Trophoblast cell (in vitro differentiated cells and primary cell): ENCODE measurements around the gene MAML2. TPM values are rescaled to one million over a fixed set of nuclear protein-coding genes. Genes with fewer than 3 reads are reported as not detected.

Experiments
- DNase-seq, 2 donors: peaks; one replicate each; pipeline ENCODE4 v3.0.0-alpha.2; 2016
- H2AFZ ChIP-seq: 2 replicates; pipeline ENCODE4 v1.6.1; 2013; ENCODE audit warnings: low read length, moderate library complexity, mild to moderate bottlenecking; ENCODE audit not compliant: insufficient read depth, poor library complexity
- H2AK5ac ChIP-seq: 2 replicates; pipeline ENCODE4 v1.6.1; 2013; ENCODE audit warnings: mild to moderate bottlenecking, low read length
- H2BK120ac ChIP-seq: 2 replicates; pipeline ENCODE4 v1.6.1; 2013; ENCODE audit warnings: low read length, mild to moderate bottlenecking, moderate library complexity; ENCODE audit not compliant: insufficient read depth, poor library complexity
- H2BK12ac ChIP-seq: 2 replicates; pipeline ENCODE4 v1.6.1; 2013; ENCODE audit warnings: mild to moderate bottlenecking, low read length, moderate library complexity
- H2BK5ac ChIP-seq: 2 replicates; pipeline ENCODE4 v1.6.1; 2013; ENCODE audit warnings: low read length, low read depth, moderate library complexity, mild to moderate bottlenecking; ENCODE audit not compliant: poor library complexity
- H3K14ac ChIP-seq: 2 replicates; pipeline ENCODE4 v1.6.1; 2013; ENCODE audit warnings: mild to moderate bottlenecking, low read length
- H3K18ac ChIP-seq: 2 replicates; pipeline ENCODE4 v1.6.1; 2013; ENCODE audit warnings: mild to moderate bottlenecking, low read length
- H3K23ac ChIP-seq: 2 replicates; pipeline ENCODE4 v1.6.1; 2013; ENCODE audit warnings: low read length
- H3K27ac ChIP-seq: 2 replicates; pipeline ENCODE4 v1.5.1; 2013; ENCODE audit warnings: low read depth, mild to moderate bottlenecking, inconsistent platforms, low read length, moderate library complexity
- H3K27me3 ChIP-seq: 2 replicates; pipeline ENCODE4 v1.6.1; 2013; ENCODE audit warnings: inconsistent platforms, mild to moderate bottlenecking, low read length, moderate library complexity; ENCODE audit not compliant: insufficient read depth
- H3K36me3 ChIP-seq, 2 experiments: 1 replicate in 1 of 2; 2 replicates in 1 of 2; pipeline ENCODE4 v1.6.1; 2013; ENCODE audit warnings: low read length in 2 of 2, mild to moderate bottlenecking in 2 of 2, moderate library complexity in 1 of 2; ENCODE audit not compliant: insufficient read depth in 2 of 2, control insufficient read depth in 1 of 2
- H3K4ac ChIP-seq: 2 replicates; pipeline ENCODE4 v1.6.1; 2013; ENCODE audit warnings: low read depth, mild to moderate bottlenecking, low read length, moderate library complexity
- H3K4me1 ChIP-seq, 2 experiments: 1 replicate in 1 of 2; 2 replicates in 1 of 2; pipeline ENCODE4 v1.6.1; 2013; ENCODE audit warnings: low read length in 2 of 2, mild to moderate bottlenecking in 2 of 2, moderate library complexity in 1 of 2; ENCODE audit not compliant: insufficient read depth in 2 of 2, control insufficient read depth in 1 of 2
- H3K4me2 ChIP-seq: 2 replicates; pipeline ENCODE4 v1.6.1; 2013; ENCODE audit warnings: inconsistent platforms, mild to moderate bottlenecking, low read length, moderate library complexity
- H3K4me3 ChIP-seq: 2 replicates; pipeline ENCODE4 v1.5.1; 2013; ENCODE audit warnings: mild to moderate bottlenecking, low read depth, low read length, inconsistent platforms
- H3K79me1 ChIP-seq: one replicate; pipeline ENCODE4 v1.6.1; 2013; ENCODE audit warnings: low read length
- H3K79me2 ChIP-seq: 2 replicates; pipeline ENCODE4 v1.6.1; 2013; ENCODE audit warnings: low read length, mild to moderate bottlenecking; ENCODE audit not compliant: control insufficient read depth, insufficient read depth, poor library complexity
- H3K9ac ChIP-seq: 2 replicates; pipeline ENCODE4 v1.6.1; 2013; ENCODE audit warnings: mild to moderate bottlenecking, low read length
- H3K9me3 ChIP-seq: 2 replicates; pipeline ENCODE4 v1.6.1; 2013; ENCODE audit warnings: low read depth, mild to moderate bottlenecking, control low read depth, inconsistent platforms, low read length; ENCODE audit not compliant: insufficient read depth
- H4K12ac ChIP-seq: 2 replicates; pipeline ENCODE4 v1.6.1; 2013; ENCODE audit warnings: low read depth, mild to moderate bottlenecking, low read length, moderate library complexity
- H4K8ac ChIP-seq: 2 replicates; pipeline ENCODE4 v1.6.1; 2013; ENCODE audit warnings: low read depth, mild to moderate bottlenecking, low read length, moderate library complexity
- H4K91ac ChIP-seq: one replicate; pipeline ENCODE4 v1.6.1; 2013; ENCODE audit warnings: low read depth, mild to moderate bottlenecking, low read length, moderate library complexity
- WGBS: extraction: QIAGEN DNeasy Blood & Tissue Kit; methylation state at CpG from one replicate; pipeline ENCODE4 v1.1.7; 2013; ENCODE audit warnings: missing lambda C conversion rate; ENCODE audit not compliant: insufficient read length, insufficient coverage; ENCODE audit errors: extremely low coverage; 5-methylcytosine and 5-hydroxymethylcytosine counted together
- polyA plus RNA-seq: library from polyadenylated mRNA; stranded (reverse); fragments of 200-250 nt; gene quantifications from 2 replicates; pipeline ENCODE4 v1.2.3, GENCODE V29; 2013

MAML2 gene
- polyA plus RNA-seq: 35.1 and 38.4 TPM in 2 replicates

GRCh38 chr11:96342961-96343711 is at the start of gene MAML2:
TSS of gene MAML2 (minus strand) at chr11:96343195. CDS start at chr11:96341895, 1,300 bp downstream.
- H2BK5ac ChIP-seq: peak within 1 kb of the TSS; percentile 97
- H3K18ac ChIP-seq: peak within 1 kb of the TSS; percentile 91
- H2AK5ac ChIP-seq: peak within 1 kb of the TSS; percentile 96
- H3K79me2 ChIP-seq: peaks cover 29% of the 10 kb centered on the region
- peak within 1 kb of the TSS; percentile 83 for H3K4me2 ChIP-seq
- H3K23ac ChIP-seq: no peak within 1 kb of the TSS
- H3K9ac ChIP-seq: peak within 1 kb of the TSS; percentile 96
- peak within 1 kb of the TSS; percentile 52 for H2AFZ ChIP-seq
- H3K4me1 ChIP-seq: peaks cover 14 to 29% of the 10 kb centered on the region in 2 experiments
- H4K12ac ChIP-seq: peak within 1 kb of the TSS; percentile 18
- no peaks in the 10 kb centered on the region for H3K27me3 ChIP-seq
- H3K36me3 ChIP-seq: peaks cover 4 to 7% of the 10 kb centered on the region in 2 experiments
- WGBS: 100% methylated on average over 3 of the region's 31 CpGs
- H3K14ac ChIP-seq: peak within 1 kb of the TSS; percentile 75
- peaks cover 4% of the 10 kb centered on the region for H3K9me3 ChIP-seq
- peak; percentile 96 for DNase-seq
- peak within 1 kb of the TSS; percentile 87 for H4K91ac ChIP-seq
- H3K4me3 ChIP-seq: peak within 1 kb of the TSS; percentile 86
- H3K27ac ChIP-seq: peak within 1 kb of the TSS; percentile 88
- H2BK12ac ChIP-seq: peak within 1 kb of the TSS; percentile 97
- H3K4ac ChIP-seq: peak within 1 kb of the TSS; percentile 90
- peaks cover 20% of the 10 kb centered on the region for H3K79me1 ChIP-seq
- peak within 1 kb of the TSS; percentile 78 for H4K8ac ChIP-seq
- peak within 1 kb of the TSS; percentile 94 for H2BK120ac ChIP-seq

DNA sequence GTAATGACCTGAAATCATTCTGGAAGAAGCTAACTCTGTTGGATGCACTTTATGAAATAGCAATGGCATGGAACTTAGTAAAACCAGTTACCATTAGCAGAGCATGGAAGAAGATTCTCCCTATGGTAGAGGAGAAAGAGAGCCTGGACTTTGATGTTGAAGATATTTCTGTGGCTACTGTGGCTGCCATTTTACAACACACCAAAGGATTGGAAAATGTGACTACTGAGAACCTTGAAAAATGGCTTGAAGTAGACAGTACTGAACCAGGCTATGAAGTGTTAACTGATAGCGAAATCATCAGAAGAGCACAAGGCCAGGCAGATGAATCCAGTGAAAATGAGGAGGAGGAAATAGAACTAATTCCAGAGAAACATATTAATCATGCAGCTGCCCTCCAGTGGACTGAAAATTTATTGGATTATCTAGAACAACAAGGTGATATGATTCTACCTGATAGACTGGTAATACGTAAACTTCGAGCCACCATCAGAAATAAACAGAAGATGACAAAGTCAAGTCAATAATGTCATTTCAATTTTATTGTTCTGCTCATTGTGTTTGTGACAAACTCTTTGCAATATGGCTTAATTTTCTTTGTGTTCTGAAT is 48.8 kb upstream of the MAML2 start:
- Histone ChIP-seq H3K4me2 (no peak overlapping the region), H4K8ac (no peak overlapping the region), H2BK120ac (no peak overlapping the region), H3K36me3 (no peaks in the 10 kb centered on the region), H2BK12ac (no peak overlapping the region), H2AFZ (no peak overlapping the region), H3K4me1 (peaks cover 0 to 6% of the 10 kb centered on the region in 2 experiments), H3K79me2 (peaks cover 9% of the 10 kb centered on the region), H3K4me3 (no peak overlapping the region), H3K4ac (no peak overlapping the region), H3K23ac (no peak overlapping the region), H2AK5ac (no peak overlapping the region), H3K79me1 (peaks cover 11% of the 10 kb centered on the region), H4K91ac (no peak overlapping the region), H3K14ac (no peak overlapping the region), H3K27ac (no peak overlapping the region), H4K12ac (no peak overlapping the region), H3K27me3 (no peaks in the 10 kb centered on the region), H3K9ac (no peak overlapping the region), H2BK5ac (no peak overlapping the region), H3K18ac (no peak overlapping the region), H3K9me3 (no peaks in the 10 kb centered on the region)
- DNase-seq: no peak
- WGBS: no CpG with 5 or more reads among the region's 3 CpGs

- peak overlapping the region; percentile 95 for H4K8ac ChIP-seq
- H3K9me3 ChIP-seq: no peaks in the 10 kb centered on the region
- H3K27ac ChIP-seq: peak overlapping the region; percentile 60
- H3K23ac ChIP-seq: no peak overlapping the region
- H3K9ac ChIP-seq: peak overlapping the region; percentile 69
- peaks cover 11% of the 10 kb centered on the region for H3K79me1 ChIP-seq
- peaks cover 0 to 3% of the 10 kb centered on the region in 2 experiments for H3K4me1 ChIP-seq
- H2BK5ac ChIP-seq: peak overlapping the region; percentile 85
- peak overlapping the region; percentile 89 for H3K4me3 ChIP-seq
- peak overlapping the region; percentile 83 for H3K14ac ChIP-seq
- H3K27me3 ChIP-seq: no peaks in the 10 kb centered on the region
- peak overlapping the region; percentile 91 for H3K18ac ChIP-seq
- peaks cover 0 to 2% of the 10 kb centered on the region in 2 experiments for H3K36me3 ChIP-seq
- peak overlapping the region; percentile 67 for H3K4me2 ChIP-seq
- peak overlapping the region; percentile 90 for H4K91ac ChIP-seq
- peak overlapping the region; percentile 68 for H3K4ac ChIP-seq
- peak overlapping the region; percentile 92 for H2AFZ ChIP-seq
- peak overlapping the region; percentile 61 for H4K12ac ChIP-seq
- DNase-seq: no peak
- no CpG with 5 or more reads among the region's 6 CpGs for WGBS
- H2BK12ac ChIP-seq: peak overlapping the region; percentile 66
- H2BK120ac ChIP-seq: peak overlapping the region; percentile 84
- peaks cover 9% of the 10 kb centered on the region for H3K79me2 ChIP-seq
- peak overlapping the region; percentile 70 for H2AK5ac ChIP-seq
Observed at GRCh38 chr11:96390488-96390792, 47.4 kb upstream of the MAML2 start.

- H3K79me1 ChIP-seq: peaks cover 11% of the 10 kb centered on the region
- H4K8ac ChIP-seq: peak within 1 kb of the TSS; percentile 95
- H3K27me3 ChIP-seq: no peaks in the 10 kb centered on the region
- DNase-seq: peak; percentile 96 to 98
- H4K91ac ChIP-seq: peak within 1 kb of the TSS; percentile 90
- H3K36me3 ChIP-seq: peaks cover 0 to 2% of the 10 kb centered on the region in 2 experiments
- peak within 1 kb of the TSS; percentile 68 for H3K27ac ChIP-seq
- no CpG with 5 or more reads among the region's 53 CpGs for WGBS
- H3K4me2 ChIP-seq: peak within 1 kb of the TSS; percentile 67
- peak within 1 kb of the TSS; percentile 61 for H4K12ac ChIP-seq
- H3K79me2 ChIP-seq: peaks cover 9% of the 10 kb centered on the region
- peak within 1 kb of the TSS; percentile 68 for H3K4ac ChIP-seq
- H2BK12ac ChIP-seq: peak within 1 kb of the TSS; percentile 66
- peak within 1 kb of the TSS; percentile 83 for H3K14ac ChIP-seq
- peaks cover 0 to 3% of the 10 kb centered on the region in 2 experiments for H3K4me1 ChIP-seq
- H3K23ac ChIP-seq: no peak within 1 kb of the TSS
- H3K9ac ChIP-seq: peak within 1 kb of the TSS; percentile 91
- peak within 1 kb of the TSS; percentile 84 for H2BK120ac ChIP-seq
- H3K18ac ChIP-seq: peak within 1 kb of the TSS; percentile 91
- no peaks in the 10 kb centered on the region for H3K9me3 ChIP-seq
- H2AFZ ChIP-seq: peak within 1 kb of the TSS; percentile 92
- peak within 1 kb of the TSS; percentile 70 for H2AK5ac ChIP-seq
- peak within 1 kb of the TSS; percentile 85 for H2BK5ac ChIP-seq
- H3K4me3 ChIP-seq: peak within 1 kb of the TSS; percentile 89
Observed at GRCh38 chr11:96389720-96390487, 46.9 kb upstream of the MAML2 start, which contains the start of the genes CCDC82 and JRKL. TSS of gene CCDC82 (minus strand) at chr11:96389912. CDS start at chr11:96384747, 5,165 bp downstream. TSS of gene JRKL (plus strand) at chr11:96390013. CDS start at chr11:96390650, 637 bp downstream.
